T-helper 9 cell (primary cell): ENCODE results near the gene FCGR2B.
"Not testable (repeated sequence)": the region's sequence is repeated elsewhere in the genome, so short reads cannot be mapped to it uniquely, and the experiment has no call there.

Source experiments
- DNase-seq: peaks from one replicate; pipeline ENCODE4 v3.0.0-alpha.2; 2020

The FCGR2B gene

GRCh38 chr1:161647507-161648360, 15.2 kb upstream of the FCGR2B start:
- not testable (repeated sequence) for DNase-seq

- not testable (repeated sequence) for DNase-seq
These were observed 9.4 kb upstream of the FCGR2B start for GRCh38 chr1:161653541-161653940.

GRCh38 chr1:161653971-161654370, 9.0 kb upstream of the FCGR2B start:
- DNase-seq = not testable (repeated sequence)

GRCh38 chr1:161658524-161658923, 4.4 kb upstream of the FCGR2B start:
- not testable (repeated sequence) for DNase-seq

GRCh38 chr1:161661660-161662311, 1.2 kb upstream of the FCGR2B start:
- not testable (repeated sequence) for DNase-seq

GRCh38 chr1:161663569-161663968, 626 bp downstream of the FCGR2B start:
- not testable (repeated sequence) for DNase-seq

GRCh38 chr1:161664689-161665088, 1.7 kb downstream of the FCGR2B start:
- DNase-seq = not testable (repeated sequence)

GRCh38 chr1:161671045-161672020, 8.4 kb downstream of the FCGR2B start:
- not testable (repeated sequence) for DNase-seq

GRCh38 chr1:161673437-161673836, 10.5 kb downstream of the FCGR2B start:
- DNase-seq = not testable (repeated sequence)

- not testable (repeated sequence) for DNase-seq
These were observed 11.5 kb downstream of the FCGR2B start for GRCh38 chr1:161674447-161674846.

- DNase-seq = not testable (repeated sequence)
These were observed 12.0 kb downstream of the FCGR2B start for GRCh38 chr1:161674908-161675307.

- no peak for DNase-seq
These were observed 13.5 kb downstream of the FCGR2B start for GRCh38 chr1:161676441-161676840.

GRCh38 chr1:161676958-161677689, 14.2 kb downstream of the FCGR2B start:
- no peak for DNase-seq

GRCh38 chr1:161678500-161678899, 15.6 kb downstream of the FCGR2B start:
- no peak for DNase-seq

GRCh38 chr1:161681879-161682278, 18.9 kb downstream of the FCGR2B start:
- no peak for DNase-seq

GRCh38 chr1:161688946-161689345, 26.0 kb downstream of the FCGR2B start:
- no peak for DNase-seq

GRCh38 chr1:161691846-161692245, 28.9 kb downstream of the FCGR2B start:
- DNase-seq = no peak

GRCh38 chr1:161693020-161693712, 30.2 kb downstream of the FCGR2B start:
- DNase-seq = not testable (repeated sequence)

- not testable (repeated sequence) for DNase-seq
These were observed 35.4 kb downstream of the FCGR2B start for GRCh38 chr1:161698302-161698701.

GRCh38 chr1:161702250-161702649, 39.3 kb downstream of the FCGR2B start:
- no peak for DNase-seq

GRCh38 chr1:161705537-161705936, 42.6 kb downstream of the FCGR2B start:
- DNase-seq = no peak
